ENCODE data around the gene RNF183.
A peak's percentile ranks its signal among the peaks of the same experiment; 100 is the strongest.

RNF183 gene

GRCh38 chr9:113320051-113320450 lies 16.9 kb upstream of the RNF183 start:
- H3K4me3 ChIP-seq (ENCODE audit: low read depth, low read length): no peak overlapping the region
- TF ChIP-seq, protein P1, sequence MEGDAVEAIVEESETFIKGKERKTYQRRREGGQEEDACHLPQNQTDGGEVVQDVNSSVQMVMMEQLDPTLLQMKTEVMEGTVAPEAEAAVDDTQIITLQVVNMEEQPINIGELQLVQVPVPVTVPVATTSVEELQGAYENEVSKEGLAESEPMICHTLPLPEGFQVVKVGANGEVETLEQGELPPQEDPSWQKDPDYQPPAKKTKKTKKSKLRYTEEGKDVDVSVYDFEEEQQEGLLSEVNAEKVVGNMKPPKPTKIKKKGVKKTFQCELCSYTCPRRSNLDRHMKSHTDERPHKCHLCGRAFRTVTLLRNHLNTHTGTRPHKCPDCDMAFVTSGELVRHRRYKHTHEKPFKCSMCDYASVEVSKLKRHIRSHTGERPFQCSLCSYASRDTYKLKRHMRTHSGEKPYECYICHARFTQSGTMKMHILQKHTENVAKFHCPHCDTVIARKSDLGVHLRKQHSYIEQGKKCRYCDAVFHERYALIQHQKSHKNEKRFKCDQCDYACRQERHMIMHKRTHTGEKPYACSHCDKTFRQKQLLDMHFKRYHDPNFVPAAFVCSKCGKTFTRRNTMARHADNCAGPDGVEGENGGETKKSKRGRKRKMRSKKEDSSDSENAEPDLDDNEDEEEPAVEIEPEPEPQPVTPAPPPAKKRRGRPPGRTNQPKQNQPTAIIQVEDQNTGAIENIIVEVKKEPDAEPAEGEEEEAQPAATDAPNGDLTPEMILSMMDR (conservative IDR thresholded peaks at IDR 0.05; ENCODE audit: low read depth, low read length): no peak
- DNase-seq (ENCODE audit: low read depth): no peak

GRCh38 chr9:113319054-113319453 lies 15.9 kb upstream of the RNF183 start:
- DNase-seq (ENCODE audit: low read depth): no peak
- H3K4me3 ChIP-seq (ENCODE audit: low read depth, low read length): no peak overlapping the region
- TF ChIP-seq, protein P1 (conservative IDR thresholded peaks at IDR 0.05; ENCODE audit: low read depth, low read length): no peak

DNA sequence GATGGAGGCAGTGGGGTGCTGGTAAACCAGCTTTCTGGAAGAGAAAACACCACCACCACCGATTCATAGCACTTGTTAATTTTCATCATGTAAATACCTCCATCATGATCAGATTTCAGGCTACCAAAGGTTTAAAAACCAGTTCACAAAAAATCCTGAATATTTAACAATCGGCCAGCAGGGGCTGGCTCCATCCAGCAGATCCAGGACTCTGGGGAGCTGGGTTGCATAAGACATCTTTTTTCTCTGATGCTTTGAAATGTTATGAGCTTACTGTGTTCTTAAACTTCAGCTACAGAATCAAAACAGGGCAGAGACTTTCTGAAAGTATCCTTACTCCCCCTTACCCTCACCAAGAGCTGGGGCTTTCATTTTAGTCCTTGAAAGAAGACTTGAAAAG lies 14.6 kb upstream of the RNF183 start:
- DNase-seq (ENCODE audit: low read depth): peak; percentile 42
- TF ChIP-seq, protein P1 (conservative IDR thresholded peaks at IDR 0.05; ENCODE audit: low read depth, low read length): peak; percentile 56
- H3K4me3 ChIP-seq (ENCODE audit: low read depth, low read length): no peak overlapping the region

GRCh38 chr9:113316030-113316429 lies 12.9 kb upstream of the RNF183 start:
- TF ChIP-seq, protein P1 (conservative IDR thresholded peaks at IDR 0.05; ENCODE audit: low read depth, low read length): no peak
- DNase-seq (ENCODE audit: low read depth): no peak
- no peak overlapping the region for H3K4me3 ChIP-seq (ENCODE audit: low read depth, low read length)

- DNase-seq (ENCODE audit: low read depth): no peak
- H3K4me3 ChIP-seq (ENCODE audit: low read depth, low read length): no peak overlapping the region
- TF ChIP-seq, protein P1 (conservative IDR thresholded peaks at IDR 0.05; ENCODE audit: low read depth, low read length): no peak
Measured at GRCh38 chr9:113315231-113315630, 12.1 kb upstream of the RNF183 start.

DNA sequence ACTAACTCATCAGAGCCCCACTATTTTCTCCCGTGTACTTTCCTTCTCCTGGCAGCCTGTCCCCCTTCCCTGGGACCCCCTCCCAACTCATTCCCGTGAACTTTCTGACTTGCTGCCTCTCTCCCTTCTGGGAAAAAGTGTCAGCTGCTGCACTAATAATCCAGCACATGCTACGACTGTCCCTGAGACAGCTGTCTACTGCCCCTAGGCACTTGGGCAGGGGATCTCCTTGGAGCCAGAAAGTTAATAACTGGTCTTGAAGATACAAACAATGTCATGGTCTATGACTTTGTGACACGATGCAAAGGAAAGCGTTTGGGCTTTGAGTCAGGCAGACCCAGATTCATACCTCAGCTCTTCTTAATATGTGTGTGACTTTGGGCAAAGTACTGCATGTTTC lies 10.1 kb upstream of the RNF183 start:
- TF ChIP-seq, protein P1 (conservative IDR thresholded peaks at IDR 0.05; ENCODE audit: low read depth, low read length): no peak
- H3K4me3 ChIP-seq (ENCODE audit: low read depth, low read length): no peak overlapping the region
- no peak for DNase-seq (ENCODE audit: low read depth)

DNA sequence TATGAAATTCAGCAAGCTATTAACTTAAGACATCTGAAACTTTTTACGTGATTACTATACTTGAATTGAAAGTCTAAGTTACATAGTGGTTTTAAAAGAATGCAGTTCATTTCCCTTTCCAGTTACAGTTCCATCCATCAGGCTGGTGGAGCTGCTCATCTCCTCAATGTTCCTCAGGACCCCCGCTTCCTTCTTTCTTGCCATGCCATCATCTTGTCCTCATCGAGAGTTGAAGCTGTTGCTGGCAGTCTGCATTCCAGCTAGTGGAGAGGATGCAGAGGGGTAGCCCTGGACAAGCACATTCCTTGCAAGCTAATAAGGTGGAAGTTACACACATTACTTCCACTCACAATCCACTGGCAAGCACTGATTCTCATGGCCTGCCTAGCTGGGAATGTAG lies 8.8 kb upstream of the RNF183 start:
- TF ChIP-seq, protein P1 (conservative IDR thresholded peaks at IDR 0.05; ENCODE audit: low read depth, low read length): no peak
- no peak for DNase-seq (ENCODE audit: low read depth)
- H3K4me3 ChIP-seq (ENCODE audit: low read depth, low read length): no peak overlapping the region

All from choroid plexus epithelial cell (primary cell).